Right lobe of liver (tissue), 6 donors: Measurements from ENCODE around the gene SMARCD2. TPM values are rescaled to one million over a fixed set of nuclear protein-coding genes. Genes with fewer than 3 reads are reported as not detected.

Source experiments
- ATAC-seq, 4 donors: fragments of 200-7000 bp; cut with Tn5 transposase; one replicate each; pipeline ENCODE4 v1.9.1; 2020; ENCODE audit warnings: mild to moderate bottlenecking in 4 of 4, moderate library complexity in 4 of 4
- DNase-seq, 3 donors: peaks; one replicate each; pipeline ENCODE4 v3.0.0-alpha.2; 2020
- H3K27ac ChIP-seq, 3 donors: fragments of 200-600 bp; one replicate each; pipeline ENCODE4 v1.8.0; 2022
- H3K27me3 ChIP-seq, 2 donors: fragments of 200-600 bp; one replicate each; pipeline ENCODE4 v1.8.0; 2022
- H3K36me3 ChIP-seq, 4 donors: fragments of 200-600 bp; sonication (generic) in 1 of 4; one replicate each; pipeline versions ENCODE4 v1.5.1 to v1.8.0; 2017 to 2022; ENCODE audit warnings: control low read depth in 1 of 4
- H3K4me1 ChIP-seq, 4 donors: fragments of 200-600 bp; sonication (generic) in 1 of 4; one replicate each; pipeline versions ENCODE4 v1.5.1 to v1.8.0; 2017 to 2022; ENCODE audit warnings: control low read depth in 1 of 4
- H3K4me3 ChIP-seq, 3 donors: fragments of 200-600 bp; one replicate each; pipeline ENCODE4 v1.8.0; 2022
- H3K9me3 ChIP-seq, 4 donors: fragments of 200-600 bp; sonication (generic) in 1 of 4; one replicate each; pipeline versions ENCODE4 v1.5.1 to v1.8.0; 2017 to 2022; ENCODE audit warnings: control low read depth in 1 of 4
- POLR2A ChIP-seq: fragments of 450-650 bp; IDR thresholded peaks from one replicate; pipeline ENCODE4 v1.6.1; 2017; ENCODE audit warnings: antibody characterized with exemption, mild to moderate bottlenecking
- WGBS: methylation state at CpG from one replicate; pipeline ENCODE4 v1.1.6; 2018; ENCODE audit warnings: low coverage, low lambda C conversion rate; ENCODE audit not compliant: insufficient coverage; ENCODE audit errors: missing lambda C conversion rate; 5-methylcytosine and 5-hydroxymethylcytosine counted together
- intact Hi-C, 2 donors: fragments of 100-400 bp; cut with DNase I; formaldehyde crosslinking; loops; one replicate each; pipeline versions ENCODE4 v1.11.2 to v1.14.1; 2022
- total RNA-seq, 6 experiments: library from RNA; depleted of rRNA in 2 of 6; stranded (reverse); fragments of >200 nt in 2 of 6; fragmentation: NEBNext Ultra II Directional in 3 of 6; extraction: Animal tissue kit (Norgen Biotek cat#: 25700) in 3 of 6; gene quantifications; one replicate each; pipeline versions ENCODE4 v1.1.0 to v1.2.4, GENCODE V29; 2016 to 2023
- TF ChIP-seq, protein P1 (sequence below), 4 donors: fragments of 200-600 bp in 3 of 4; fragments of 450-650 bp in 1 of 4; IDR thresholded peaks; one replicate each; pipeline versions ENCODE4 v1.5.1 to v1.8.0; 2016 to 2022; ENCODE audit warnings: antibody characterized with exemption in 4 of 4, mild to moderate bottlenecking in 2 of 4
- donor health status: DM: no; HTN: yes; CAD: no.
- donor health status: DM: no; HTN: no; CAD: no.
- donor health status: DM: no; HTN: no; CAD: no.
- donor health status: DM: no; HTN: yes; CAD: no.
- donor health status: DM: no; HTN: yes; CAD: no.

Gene SMARCD2
- total RNA-seq, 6 experiments from 2014 or later, result 23.8 to 94.5 (median 59.5) TPM

DNA sequence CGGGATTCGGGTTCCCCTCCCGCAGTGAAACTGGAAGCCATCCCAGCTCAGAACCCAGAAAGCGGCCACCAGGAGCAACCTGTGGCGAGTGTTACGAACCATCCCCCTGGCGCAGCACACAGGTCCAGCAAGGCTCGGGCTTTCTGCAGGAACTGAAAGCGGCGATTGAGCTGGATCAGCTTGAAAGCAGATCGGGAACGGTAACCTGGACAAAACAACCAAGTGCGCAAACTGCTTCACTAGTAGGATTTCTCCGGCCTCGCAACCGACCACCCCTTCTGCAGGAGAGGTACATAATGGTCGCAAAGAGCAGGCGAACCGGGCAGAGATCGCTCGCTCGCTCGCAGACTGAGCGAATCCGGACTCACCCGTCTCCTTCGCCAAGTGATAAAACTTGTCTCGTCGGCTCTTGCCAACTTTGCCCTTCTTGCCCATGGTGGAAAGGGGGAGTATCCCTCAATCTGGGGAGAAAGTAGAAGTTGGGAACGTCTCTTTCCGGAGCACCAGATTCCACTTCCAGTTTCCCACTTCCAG is 15.9 kb downstream of the SMARCD2 start:
- 0% methylated on average over 5 of the region's 31 CpGs for WGBS
- intact Hi-C loops, result no loop called here
- H3K36me3 ChIP-seq, result peaks cover 0 to 65% (median 27%) of the 10 kb centered on the region in 4 donors
- no peaks in the 10 kb centered on the region for H3K27me3 ChIP-seq
- H3K4me1 ChIP-seq, result peaks cover 0 to 24% (median 5%) of the 10 kb centered on the region in 4 donors
- no peak for TF ChIP-seq POLR2A
- TF ChIP-seq, protein P1, sequence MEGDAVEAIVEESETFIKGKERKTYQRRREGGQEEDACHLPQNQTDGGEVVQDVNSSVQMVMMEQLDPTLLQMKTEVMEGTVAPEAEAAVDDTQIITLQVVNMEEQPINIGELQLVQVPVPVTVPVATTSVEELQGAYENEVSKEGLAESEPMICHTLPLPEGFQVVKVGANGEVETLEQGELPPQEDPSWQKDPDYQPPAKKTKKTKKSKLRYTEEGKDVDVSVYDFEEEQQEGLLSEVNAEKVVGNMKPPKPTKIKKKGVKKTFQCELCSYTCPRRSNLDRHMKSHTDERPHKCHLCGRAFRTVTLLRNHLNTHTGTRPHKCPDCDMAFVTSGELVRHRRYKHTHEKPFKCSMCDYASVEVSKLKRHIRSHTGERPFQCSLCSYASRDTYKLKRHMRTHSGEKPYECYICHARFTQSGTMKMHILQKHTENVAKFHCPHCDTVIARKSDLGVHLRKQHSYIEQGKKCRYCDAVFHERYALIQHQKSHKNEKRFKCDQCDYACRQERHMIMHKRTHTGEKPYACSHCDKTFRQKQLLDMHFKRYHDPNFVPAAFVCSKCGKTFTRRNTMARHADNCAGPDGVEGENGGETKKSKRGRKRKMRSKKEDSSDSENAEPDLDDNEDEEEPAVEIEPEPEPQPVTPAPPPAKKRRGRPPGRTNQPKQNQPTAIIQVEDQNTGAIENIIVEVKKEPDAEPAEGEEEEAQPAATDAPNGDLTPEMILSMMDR (IDR thresholded peaks at IDR 0.05), result no peak
- DNase-seq (no peak), ATAC-seq (peak; percentile 1 to 11 (median 8))
- H3K9me3 ChIP-seq, result no peaks in the 10 kb centered on the region
- peak overlapping the region; percentile 82 to 98 (median 95) for H3K4me3 ChIP-seq
- peak overlapping the region; percentile 89 to 96 (median 92) for H3K27ac ChIP-seq

DNA sequence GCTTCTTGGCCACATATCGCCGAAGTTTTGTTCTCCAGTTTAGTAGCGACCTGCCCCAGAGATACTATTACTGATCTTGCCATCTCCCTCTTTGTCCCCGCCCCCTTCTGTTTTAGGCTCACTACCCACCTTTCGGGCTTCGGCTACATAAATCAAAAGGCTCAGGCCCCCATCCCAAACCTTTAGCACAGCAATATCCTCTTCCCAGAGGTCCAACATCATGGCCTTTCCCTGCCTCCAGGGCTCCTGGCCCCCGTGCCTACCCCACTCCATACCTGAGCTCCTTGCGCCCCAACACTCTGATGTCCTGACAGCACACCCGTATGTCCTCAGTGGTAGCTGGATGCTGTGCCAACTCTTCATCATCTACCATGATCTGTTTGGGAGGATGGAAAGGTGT is 18.1 kb downstream of the SMARCD2 start:
- intact Hi-C loops, result no loop called here
- no peaks in the 10 kb centered on the region for H3K27me3 ChIP-seq
- H3K9me3 ChIP-seq, result no peaks in the 10 kb centered on the region
- no peak overlapping the region for H3K4me3 ChIP-seq
- H3K36me3 ChIP-seq, result peaks cover 0 to 63% (median 30%) of the 10 kb centered on the region in 4 donors
- no peak for DNase-seq
- no peak overlapping the region for H3K27ac ChIP-seq
- peaks cover 0 to 29% (median 6%) of the 10 kb centered on the region in 4 donors for H3K4me1 ChIP-seq
- 94% methylated on average over 9 of the region's 9 CpGs for WGBS
- ATAC-seq, result no peak
- TF ChIP-seq POLR2A, result no peak
- TF ChIP-seq, protein P1 (IDR thresholded peaks at IDR 0.05), result no peak

DNA sequence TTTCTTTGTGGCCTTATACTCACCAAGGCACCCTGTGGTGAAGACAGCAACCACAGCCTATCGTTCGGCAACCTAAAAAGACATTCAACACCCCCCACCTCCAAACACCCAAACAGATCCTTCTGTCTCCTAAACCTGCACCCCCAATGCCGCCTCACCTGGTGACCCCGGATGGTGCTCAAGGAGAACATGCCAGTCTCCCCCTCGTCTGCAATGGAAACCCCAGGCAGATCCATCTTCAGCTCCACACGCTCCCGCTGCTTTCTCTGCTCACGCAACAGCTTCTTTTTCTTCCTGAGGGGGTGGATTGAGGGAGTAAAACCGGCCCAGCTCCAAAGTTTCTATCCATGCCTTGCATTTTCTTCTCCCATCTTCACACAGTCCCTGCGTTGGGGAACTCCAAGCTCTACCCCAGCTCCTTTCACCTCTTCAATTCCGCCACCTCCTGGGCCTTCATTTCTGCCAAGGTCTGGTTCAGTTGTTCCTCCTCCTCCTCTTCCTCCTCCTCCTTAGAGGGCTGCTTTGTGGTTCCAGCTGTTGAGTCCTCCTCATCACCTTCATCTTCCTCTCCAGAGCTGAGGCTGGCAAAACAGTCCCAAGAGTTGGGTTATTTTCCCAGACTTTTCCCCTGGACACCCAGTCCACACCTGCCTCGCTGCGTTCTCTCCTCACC is 18.7 kb downstream of the SMARCD2 start:
- Histone ChIP-seq H3K27ac (no peak overlapping the region), H3K4me3 (no peak overlapping the region), H3K9me3 (no peaks in the 10 kb centered on the region), H3K4me1 (peaks cover 0 to 29% (median 6%) of the 10 kb centered on the region in 4 donors), H3K27me3 (no peaks in the 10 kb centered on the region), H3K36me3 (peaks cover 0 to 64% (median 31%) of the 10 kb centered on the region in 4 donors)
- no peak for DNase-seq
- 90% methylated on average over 11 of the region's 13 CpGs for WGBS
- TF ChIP-seq POLR2A, result no peak
- TF ChIP-seq, protein P1 (IDR thresholded peaks at IDR 0.05), result no peak
- intact Hi-C loops, result no loop called here
- ATAC-seq, result no peak

DNA sequence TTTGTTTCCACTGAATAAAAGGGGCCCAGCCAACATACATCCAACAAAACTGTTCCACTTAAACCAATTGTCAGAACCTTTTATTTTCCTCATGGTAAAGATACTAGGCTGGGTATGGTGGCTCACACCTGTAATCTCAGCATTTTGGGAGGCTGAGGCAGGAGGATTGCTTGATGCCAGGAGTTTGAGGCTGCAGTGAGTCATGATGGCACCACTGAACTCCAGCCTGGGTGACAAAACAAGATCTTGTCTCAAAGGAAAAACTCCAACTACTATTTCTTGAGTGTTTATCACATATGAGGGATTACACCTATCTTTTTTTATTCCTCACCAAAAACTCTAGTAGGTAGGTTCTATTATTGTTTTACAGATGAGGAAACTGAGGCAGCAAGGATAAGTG is 19.9 kb downstream of the SMARCD2 start:
- H3K27me3 ChIP-seq, result no peaks in the 10 kb centered on the region
- TF ChIP-seq, protein P1 (IDR thresholded peaks at IDR 0.05), result no peak
- TF ChIP-seq POLR2A, result no peak
- H3K27ac ChIP-seq, result no peak overlapping the region
- H3K4me1 ChIP-seq, result peaks cover 0 to 27% (median 1%) of the 10 kb centered on the region in 4 donors
- H3K9me3 ChIP-seq, result no peaks in the 10 kb centered on the region
- DNase-seq (no peak), ATAC-seq (no peak)
- H3K36me3 ChIP-seq, result peaks cover 0 to 76% (median 41%) of the 10 kb centered on the region in 4 donors
- H3K4me3 ChIP-seq, result no peak overlapping the region
- intact Hi-C loops, result no loop called here
